Choroid plexus epithelial cell (primary cell): ENCODE results near the gene MCM10.

Experiments
- DNase-seq: peaks from one replicate; pipeline ENCODE4 v3.0.0-alpha.2; 2010; ENCODE audit warnings: low read depth
- H3K4me3 ChIP-seq: 2 replicates; pipeline ENCODE4 v1.5.1; 2011; ENCODE audit warnings: low read depth, mild to moderate bottlenecking, control low read depth, low read length, moderate library complexity
- TF ChIP-seq, protein P1 (sequence below): conservative IDR thresholded peaks from 2 replicates; pipeline ENCODE4 v1.5.1; 2011; ENCODE audit warnings: low read depth, mild to moderate bottlenecking, control low read depth, inconsistent platforms, low read length, moderate library complexity

MCM10 gene

DNA sequence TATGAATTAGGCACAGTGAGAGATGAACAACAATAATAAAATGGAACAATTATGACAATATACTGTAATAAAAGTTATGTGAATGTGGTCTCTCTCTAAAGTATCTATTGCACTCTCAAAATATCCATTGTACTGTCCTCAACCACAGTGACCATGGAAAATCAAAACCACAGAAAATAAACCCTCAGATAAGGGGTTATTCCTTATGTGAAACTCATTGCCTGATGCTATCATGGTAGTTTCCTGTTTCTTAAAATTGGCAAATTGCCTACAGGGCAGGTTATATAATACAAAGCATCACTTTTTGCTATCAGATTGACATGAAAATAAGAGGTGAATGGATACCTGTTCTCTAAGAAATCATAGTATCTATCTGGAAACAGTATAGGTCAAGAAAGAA, 3.8 kb downstream of the MCM10 start:
- TF ChIP-seq, protein P1, sequence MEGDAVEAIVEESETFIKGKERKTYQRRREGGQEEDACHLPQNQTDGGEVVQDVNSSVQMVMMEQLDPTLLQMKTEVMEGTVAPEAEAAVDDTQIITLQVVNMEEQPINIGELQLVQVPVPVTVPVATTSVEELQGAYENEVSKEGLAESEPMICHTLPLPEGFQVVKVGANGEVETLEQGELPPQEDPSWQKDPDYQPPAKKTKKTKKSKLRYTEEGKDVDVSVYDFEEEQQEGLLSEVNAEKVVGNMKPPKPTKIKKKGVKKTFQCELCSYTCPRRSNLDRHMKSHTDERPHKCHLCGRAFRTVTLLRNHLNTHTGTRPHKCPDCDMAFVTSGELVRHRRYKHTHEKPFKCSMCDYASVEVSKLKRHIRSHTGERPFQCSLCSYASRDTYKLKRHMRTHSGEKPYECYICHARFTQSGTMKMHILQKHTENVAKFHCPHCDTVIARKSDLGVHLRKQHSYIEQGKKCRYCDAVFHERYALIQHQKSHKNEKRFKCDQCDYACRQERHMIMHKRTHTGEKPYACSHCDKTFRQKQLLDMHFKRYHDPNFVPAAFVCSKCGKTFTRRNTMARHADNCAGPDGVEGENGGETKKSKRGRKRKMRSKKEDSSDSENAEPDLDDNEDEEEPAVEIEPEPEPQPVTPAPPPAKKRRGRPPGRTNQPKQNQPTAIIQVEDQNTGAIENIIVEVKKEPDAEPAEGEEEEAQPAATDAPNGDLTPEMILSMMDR = no peak
- no peak overlapping the region for H3K4me3 ChIP-seq
- no peak for DNase-seq

DNA sequence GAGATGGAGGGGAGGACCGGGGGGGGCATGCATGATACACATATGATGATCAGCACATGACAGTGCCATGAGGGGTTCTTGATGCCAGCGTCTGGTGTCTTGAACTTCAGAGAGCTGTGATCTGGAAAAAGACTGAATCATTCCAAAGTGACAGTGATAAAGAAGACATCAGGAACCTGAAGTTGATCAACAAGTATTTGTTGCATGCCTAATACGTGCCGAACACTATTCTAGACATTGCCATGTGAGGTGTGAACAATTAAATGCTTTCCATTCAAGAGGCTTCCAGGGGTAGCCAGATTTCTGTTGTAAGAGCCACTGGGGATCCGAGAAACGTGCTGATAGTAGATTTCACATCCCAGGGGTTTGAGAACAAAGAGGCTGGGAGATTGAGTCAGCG, 6.2 kb downstream of the MCM10 start:
- H3K4me3 ChIP-seq = no peak overlapping the region
- DNase-seq = no peak
- TF ChIP-seq, protein P1 = no peak

DNA sequence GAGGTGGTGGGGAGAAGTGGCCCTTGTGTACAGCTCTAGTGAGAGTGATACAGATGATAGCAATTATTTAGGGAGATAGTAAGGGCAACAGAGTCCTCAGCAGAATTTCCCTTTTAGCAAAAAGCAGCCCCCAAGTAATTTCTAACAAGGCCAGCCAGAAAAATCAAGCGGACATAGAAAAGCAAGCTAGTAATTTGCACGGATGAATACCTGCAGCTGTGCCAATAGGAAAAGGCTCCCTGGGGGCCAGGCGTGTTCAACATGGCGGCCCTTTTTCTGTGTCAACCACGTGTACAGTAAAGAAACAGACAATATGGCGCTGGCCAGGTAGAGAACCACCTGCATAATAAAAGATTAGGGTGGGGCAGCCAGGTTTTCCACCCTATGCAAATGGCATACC, 7.4 kb downstream of the MCM10 start:
- TF ChIP-seq, protein P1 = no peak
- H3K4me3 ChIP-seq = no peak overlapping the region

DNA sequence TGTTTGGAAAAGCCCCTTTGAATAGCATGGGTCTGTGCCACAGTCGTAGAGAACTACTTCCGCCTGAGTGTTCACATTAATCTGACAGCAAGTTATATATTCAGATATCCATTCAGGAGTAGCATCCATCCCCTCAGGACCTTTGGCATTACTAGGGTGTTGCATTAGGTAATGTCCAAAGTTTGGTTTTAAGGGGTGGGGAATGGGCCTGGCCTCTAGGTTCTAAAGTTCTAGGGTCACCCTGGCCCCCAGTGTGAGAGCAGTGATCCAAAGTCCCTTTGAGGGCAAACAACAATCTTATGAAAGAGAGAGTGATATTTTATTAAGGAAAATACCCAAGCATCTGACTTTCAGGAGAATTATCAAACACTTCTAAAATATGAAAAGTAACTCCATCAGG, 12.3 kb downstream of the MCM10 start:
- H3K4me3 ChIP-seq = no peak overlapping the region
- TF ChIP-seq, protein P1 = no peak
- DNase-seq = no peak

More for the DNA sequence above, 7.4 kb downstream of the MCM10 start:
- no peak for DNase-seq

DNA sequence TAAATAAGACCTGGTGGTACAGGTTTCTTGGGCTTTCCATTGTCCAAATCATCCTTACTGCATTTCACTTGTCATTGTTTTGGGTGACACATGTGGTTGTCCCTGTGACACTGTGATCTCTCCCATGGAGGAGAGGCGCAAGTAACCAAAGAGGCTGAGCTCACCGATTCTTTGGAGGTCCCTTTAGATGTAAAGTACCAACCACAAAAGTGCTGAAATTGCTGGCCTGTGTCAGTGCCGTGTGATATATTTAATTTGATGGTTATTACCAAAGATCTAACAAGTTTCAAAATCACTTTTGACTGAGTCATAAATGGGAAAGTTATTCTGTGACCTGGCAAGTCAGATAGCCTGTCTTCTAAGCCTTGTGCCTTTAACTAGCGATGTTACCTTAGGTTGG, 19.4 kb downstream of the MCM10 start:
- TF ChIP-seq, protein P1 = no peak

DNA sequence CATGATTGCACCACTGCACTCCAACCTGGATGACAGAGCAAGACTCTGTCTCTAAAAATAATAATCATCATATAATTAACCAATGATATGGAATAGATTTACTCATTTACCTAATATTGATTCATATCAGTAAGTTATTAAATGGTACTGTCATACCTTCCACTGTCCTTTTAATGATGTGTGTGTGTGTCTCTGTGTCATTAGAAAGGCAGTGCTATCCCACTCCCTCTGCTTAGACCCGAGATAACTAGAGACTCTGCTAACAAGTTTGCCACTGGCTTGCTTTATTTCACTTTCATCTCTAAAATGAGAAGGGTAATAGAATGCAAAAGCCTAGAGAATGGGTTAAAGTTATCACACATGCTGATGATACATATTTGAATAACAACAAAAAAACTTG, 21.1 kb downstream of the MCM10 start:
- TF ChIP-seq, protein P1 = no peak
- H3K4me3 ChIP-seq = no peak overlapping the region
- DNase-seq = no peak

More for the DNA sequence above, 19.4 kb downstream of the MCM10 start:
- DNase-seq = no peak
- H3K4me3 ChIP-seq = no peak overlapping the region

DNA sequence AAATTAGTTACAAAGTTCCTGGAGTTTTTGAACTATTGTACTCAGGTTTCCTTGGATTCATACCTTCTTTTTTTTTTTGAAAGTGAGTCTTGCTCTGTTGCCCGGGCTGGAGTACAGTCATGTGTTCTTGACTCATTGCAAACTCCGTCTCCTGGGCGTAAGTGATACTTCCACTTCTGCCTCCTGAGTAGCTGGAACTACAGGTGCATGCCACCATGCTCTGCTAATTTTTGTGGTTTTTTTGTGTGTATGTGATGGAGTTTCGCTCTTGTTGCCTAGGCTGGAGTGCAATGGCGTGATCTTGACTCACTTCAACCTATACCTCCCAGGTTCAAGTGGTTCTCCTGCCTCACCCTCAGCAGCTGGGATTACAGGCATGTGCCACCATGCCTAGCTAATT, 22.3 kb downstream of the MCM10 start:
- H3K4me3 ChIP-seq = no peak overlapping the region
- no peak for DNase-seq
- TF ChIP-seq, protein P1 = no peak
